ENCODE results near the gene FGGY. TPM values are rescaled to one million over a fixed set of nuclear protein-coding genes. Genes with fewer than 3 reads are reported as not detected.

FGGY gene
- total RNA-seq, 1 donor from 2014 or later: 12.6 TPM

GRCh38 chr1:59290193-59290949, 6.5 kb upstream of the FGGY start:
- peaks cover 13% of the 10 kb centered on the region for H3K4me1 Mint-ChIP-seq (ENCODE audit: unreplicated experiment)
- no peak overlapping the region for H3K27ac Mint-ChIP-seq
- no peak overlapping the region for H3K4me3 Mint-ChIP-seq
- TF ChIP-seq, protein P1, sequence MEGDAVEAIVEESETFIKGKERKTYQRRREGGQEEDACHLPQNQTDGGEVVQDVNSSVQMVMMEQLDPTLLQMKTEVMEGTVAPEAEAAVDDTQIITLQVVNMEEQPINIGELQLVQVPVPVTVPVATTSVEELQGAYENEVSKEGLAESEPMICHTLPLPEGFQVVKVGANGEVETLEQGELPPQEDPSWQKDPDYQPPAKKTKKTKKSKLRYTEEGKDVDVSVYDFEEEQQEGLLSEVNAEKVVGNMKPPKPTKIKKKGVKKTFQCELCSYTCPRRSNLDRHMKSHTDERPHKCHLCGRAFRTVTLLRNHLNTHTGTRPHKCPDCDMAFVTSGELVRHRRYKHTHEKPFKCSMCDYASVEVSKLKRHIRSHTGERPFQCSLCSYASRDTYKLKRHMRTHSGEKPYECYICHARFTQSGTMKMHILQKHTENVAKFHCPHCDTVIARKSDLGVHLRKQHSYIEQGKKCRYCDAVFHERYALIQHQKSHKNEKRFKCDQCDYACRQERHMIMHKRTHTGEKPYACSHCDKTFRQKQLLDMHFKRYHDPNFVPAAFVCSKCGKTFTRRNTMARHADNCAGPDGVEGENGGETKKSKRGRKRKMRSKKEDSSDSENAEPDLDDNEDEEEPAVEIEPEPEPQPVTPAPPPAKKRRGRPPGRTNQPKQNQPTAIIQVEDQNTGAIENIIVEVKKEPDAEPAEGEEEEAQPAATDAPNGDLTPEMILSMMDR (conservative IDR thresholded peaks at IDR 0.05): peak; percentile 57
- H3K36me3 Mint-ChIP-seq: no peaks in the 10 kb centered on the region
- no peaks in the 10 kb centered on the region for H3K27me3 Mint-ChIP-seq
- no peaks in the 10 kb centered on the region for H3K9me3 Mint-ChIP-seq
- no peak for DNase-seq (ENCODE audit: extremely low spot score, unreplicated experiment)

DNA sequence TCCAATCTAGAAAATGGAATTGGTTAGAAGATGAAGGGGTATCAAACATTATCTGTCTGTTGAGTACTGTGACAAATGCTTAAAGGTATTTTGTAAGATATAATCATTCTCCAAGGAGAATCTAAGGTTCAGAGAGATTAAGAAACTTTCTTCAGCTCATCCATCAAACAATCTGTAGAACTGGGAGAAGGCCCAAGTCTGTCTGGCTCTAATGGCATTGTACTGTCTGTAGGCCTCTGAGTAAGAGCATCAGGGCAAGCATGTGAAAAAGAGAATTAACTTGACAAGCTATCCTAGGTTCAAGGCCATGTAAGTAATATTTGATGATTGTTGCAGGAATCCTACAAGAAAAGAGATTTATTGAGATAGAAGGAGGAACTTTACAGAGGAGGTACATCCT, 5.3 kb upstream of the FGGY start:
- Mint-ChIP-seq H3K36me3 (no peaks in the 10 kb centered on the region), H3K9me3 (no peaks in the 10 kb centered on the region), H3K27me3 (no peaks in the 10 kb centered on the region), H3K27ac (no peak overlapping the region), H3K4me3 (no peak overlapping the region), H3K4me1 (ENCODE audit: unreplicated experiment) (peaks cover 18% of the 10 kb centered on the region)
- no peak for DNase-seq (ENCODE audit: extremely low spot score, unreplicated experiment)
- TF ChIP-seq, protein P1 (conservative IDR thresholded peaks at IDR 0.05): no peak

DNA sequence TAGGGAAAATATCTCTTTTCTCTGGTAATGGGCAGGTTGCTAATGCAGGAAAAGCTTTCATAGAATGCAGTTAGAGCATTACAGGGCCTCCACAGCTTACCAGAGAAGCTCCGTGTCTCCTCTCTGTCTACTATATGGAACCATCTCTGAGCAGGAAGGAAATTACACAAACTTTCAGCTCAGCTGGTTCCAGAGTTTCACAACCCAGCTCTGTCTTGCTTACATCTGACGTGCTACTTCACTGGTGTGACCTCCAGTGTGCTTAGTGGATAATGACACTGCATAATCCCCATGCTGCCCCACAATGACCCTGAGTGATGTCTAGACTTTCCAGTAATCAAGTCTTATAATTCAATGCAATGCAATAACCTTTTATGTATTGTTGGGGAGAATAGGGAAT, 4.3 kb upstream of the FGGY start:
- Mint-ChIP-seq H3K27me3 (no peaks in the 10 kb centered on the region), H3K9me3 (no peaks in the 10 kb centered on the region)
- DNase-seq (ENCODE audit: extremely low spot score, unreplicated experiment): no peak

GRCh38 chr1:59293206-59293605, 3.7 kb upstream of the FGGY start:
- DNase-seq (ENCODE audit: extremely low spot score, unreplicated experiment): no peak
- H3K4me1 Mint-ChIP-seq (ENCODE audit: unreplicated experiment): peaks cover 28% of the 10 kb centered on the region

More for the DNA sequence above, 4.3 kb upstream of the FGGY start:
- TF ChIP-seq, protein P1 (conservative IDR thresholded peaks at IDR 0.05): no peak
- H3K4me1 Mint-ChIP-seq (ENCODE audit: unreplicated experiment): peaks cover 22% of the 10 kb centered on the region
- H3K36me3 Mint-ChIP-seq: no peaks in the 10 kb centered on the region
- no peak overlapping the region for H3K4me3 Mint-ChIP-seq
- H3K27ac Mint-ChIP-seq: no peak overlapping the region

DNA sequence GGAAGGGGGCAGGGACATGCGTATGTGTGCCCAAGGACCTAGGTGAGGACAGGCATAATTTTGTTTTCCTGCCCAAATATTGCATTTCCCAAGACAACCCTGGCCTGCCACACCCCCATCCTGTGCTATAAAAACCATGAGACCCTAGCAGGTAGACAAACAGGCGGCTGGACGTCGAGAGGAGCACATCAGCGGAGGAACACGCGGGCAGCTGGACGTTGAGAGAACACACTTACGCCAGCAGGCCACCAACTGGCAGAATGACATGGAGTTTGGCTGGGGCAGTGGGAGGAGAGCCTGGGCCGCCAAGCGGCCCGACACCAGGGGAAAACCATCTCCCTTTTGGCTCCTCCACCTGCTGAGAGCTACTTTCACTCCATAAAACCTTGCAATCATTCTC, 3.0 kb upstream of the FGGY start:
- no peaks in the 10 kb centered on the region for H3K36me3 Mint-ChIP-seq
- H3K4me1 Mint-ChIP-seq (ENCODE audit: unreplicated experiment): peaks cover 32% of the 10 kb centered on the region
- no peak for DNase-seq (ENCODE audit: extremely low spot score, unreplicated experiment)
- no peak overlapping the region for H3K4me3 Mint-ChIP-seq
- TF ChIP-seq, protein P1 (conservative IDR thresholded peaks at IDR 0.05): no peak
- H3K9me3 Mint-ChIP-seq: peaks cover under 1% of the 10 kb centered on the region
- no peak overlapping the region for H3K27ac Mint-ChIP-seq
- H3K27me3 Mint-ChIP-seq: no peaks in the 10 kb centered on the region

More at GRCh38 chr1:59293206-59293605, 3.7 kb upstream of the FGGY start:
- Mint-ChIP-seq H3K9me3 (no peaks in the 10 kb centered on the region), H3K27ac (no peak overlapping the region), H3K27me3 (no peaks in the 10 kb centered on the region), H3K36me3 (no peaks in the 10 kb centered on the region), H3K4me3 (no peak overlapping the region)
- TF ChIP-seq, protein P1 (conservative IDR thresholded peaks at IDR 0.05): no peak

All from type B pancreatic cell (in vitro differentiated cells).